Fibroblast of skin of scalp (primary cell): Measurements from ENCODE around the gene CREBRF.
A peak's percentile ranks its signal among the peaks of the same experiment; 100 is the strongest.
"Not testable (repeated sequence)": the region's sequence is repeated elsewhere in the genome, so short reads cannot be mapped to it uniquely, and the experiment has no call there.

Experiments used
- DNase-seq: peaks from one replicate; pipeline ENCODE4 v3.0.0-alpha.2; 2013

The CREBRF gene

GRCh38 chr5:173039188-173039587, 17.0 kb upstream of the CREBRF start:
- DNase-seq = no peak

DNA sequence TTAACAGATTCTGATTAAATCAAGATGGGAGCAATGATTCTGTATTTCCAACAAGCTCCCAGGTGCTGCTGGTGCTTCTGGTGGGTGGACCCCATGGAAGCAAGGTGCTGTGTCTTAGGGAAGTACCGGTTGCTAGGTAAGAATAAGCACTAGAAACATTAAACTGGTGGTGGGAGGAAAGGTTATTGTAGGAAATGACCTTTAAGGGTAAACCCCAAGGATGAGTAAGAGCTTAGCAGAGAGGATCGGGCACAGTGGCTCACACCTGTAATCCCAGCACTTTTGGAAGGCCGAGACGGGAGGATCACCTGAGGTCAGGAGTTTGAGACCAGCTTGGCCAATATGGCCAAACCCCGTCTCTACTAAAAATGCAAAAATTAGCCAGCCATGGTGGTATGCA, 16.2 kb upstream of the CREBRF start:
- DNase-seq = no peak

GRCh38 chr5:173041881-173042762, 14.0 kb upstream of the CREBRF start:
- DNase-seq = no peak

GRCh38 chr5:173042763-173043107, 13.4 kb upstream of the CREBRF start:
- DNase-seq = no peak

DNA sequence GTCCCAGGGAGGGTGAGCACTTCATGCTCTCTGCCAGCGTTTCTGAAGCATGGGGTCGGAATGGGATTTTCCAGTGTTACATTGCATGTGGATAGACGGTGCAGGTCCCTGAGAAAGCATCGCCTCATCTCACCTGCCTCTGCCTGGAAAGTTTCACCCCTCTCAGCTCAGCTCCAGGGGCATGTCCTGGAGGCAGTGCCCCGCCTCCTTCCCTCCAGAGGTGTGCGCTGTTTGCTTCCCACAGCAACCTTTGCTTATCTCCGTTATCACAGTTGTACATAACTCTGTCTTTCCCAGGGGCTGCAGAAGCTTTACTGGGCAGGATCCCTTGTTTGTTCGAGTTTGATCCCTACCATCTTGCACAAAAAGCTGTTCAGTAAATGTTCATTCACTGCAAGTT, 10.7 kb upstream of the CREBRF start:
- no peak for DNase-seq

DNA sequence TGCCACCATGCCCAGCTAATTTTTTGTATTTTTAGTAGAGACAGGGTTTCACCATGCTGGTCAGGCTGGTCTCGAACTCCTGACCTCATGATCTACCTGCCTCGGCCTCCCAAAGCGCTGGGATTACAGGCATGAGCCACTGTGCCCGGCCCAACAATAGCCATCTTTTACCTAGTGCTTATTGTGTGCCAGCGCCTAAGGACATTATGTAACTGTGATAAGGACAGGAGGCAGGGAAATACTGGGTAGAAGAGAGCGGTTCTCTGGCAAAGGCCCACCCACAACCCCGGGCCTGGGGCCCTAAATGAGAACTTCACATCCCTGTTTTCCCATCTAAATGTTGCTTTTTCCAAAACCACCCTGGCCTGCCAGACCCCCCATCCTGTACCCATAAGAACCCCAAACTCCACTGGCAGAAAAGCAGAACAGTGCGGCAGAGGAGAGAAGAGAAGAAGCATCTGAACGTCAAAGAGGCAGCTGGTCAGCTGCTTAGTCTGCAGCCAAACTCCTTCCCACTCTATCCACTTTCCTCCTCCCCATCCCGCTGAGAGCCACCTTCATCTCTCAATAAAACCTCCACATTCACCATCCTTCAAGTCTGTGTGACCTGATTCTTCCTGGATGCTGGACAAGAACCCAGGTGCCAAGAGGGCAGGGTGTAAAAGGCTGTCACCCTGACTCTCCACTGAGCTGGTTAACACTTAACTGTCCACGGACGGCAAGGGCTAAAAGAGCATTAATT, 8.9 kb upstream of the CREBRF start:
- not testable (repeated sequence) for DNase-seq

DNA sequence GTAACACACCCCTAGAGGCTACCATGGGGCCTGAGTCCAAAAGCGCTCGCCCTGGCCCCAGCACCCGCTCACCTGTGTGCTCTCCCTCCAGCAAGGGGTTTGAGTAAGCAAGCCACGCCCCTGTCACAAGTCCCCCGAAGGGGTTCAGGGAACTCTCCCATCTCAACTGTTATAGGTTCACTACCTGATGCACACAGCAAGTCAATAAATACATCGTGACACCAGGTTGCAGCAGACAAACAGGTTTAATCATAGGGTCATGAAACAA, 8.4 kb upstream of the CREBRF start:
- no peak for DNase-seq

DNA sequence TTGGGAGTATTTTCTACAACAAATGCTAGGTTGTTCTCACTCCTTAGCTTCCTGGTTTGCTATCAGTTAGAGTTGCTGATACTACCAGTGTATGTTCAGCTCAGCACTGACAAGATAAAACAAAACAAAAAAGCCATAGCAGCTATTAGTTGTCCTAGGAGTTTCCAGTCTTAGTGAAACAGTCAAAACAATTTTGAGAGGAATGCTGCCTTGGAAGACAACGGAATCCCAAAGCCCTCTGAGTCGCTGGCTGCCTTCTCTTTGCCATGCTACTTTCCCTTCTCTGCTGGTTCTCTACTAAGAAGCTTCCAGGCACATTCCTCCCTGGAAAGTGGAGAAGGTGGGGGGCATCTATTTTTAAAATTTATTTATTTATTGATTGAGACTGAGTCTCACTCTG, 5.4 kb upstream of the CREBRF start:
- DNase-seq = peak; percentile 42

DNA sequence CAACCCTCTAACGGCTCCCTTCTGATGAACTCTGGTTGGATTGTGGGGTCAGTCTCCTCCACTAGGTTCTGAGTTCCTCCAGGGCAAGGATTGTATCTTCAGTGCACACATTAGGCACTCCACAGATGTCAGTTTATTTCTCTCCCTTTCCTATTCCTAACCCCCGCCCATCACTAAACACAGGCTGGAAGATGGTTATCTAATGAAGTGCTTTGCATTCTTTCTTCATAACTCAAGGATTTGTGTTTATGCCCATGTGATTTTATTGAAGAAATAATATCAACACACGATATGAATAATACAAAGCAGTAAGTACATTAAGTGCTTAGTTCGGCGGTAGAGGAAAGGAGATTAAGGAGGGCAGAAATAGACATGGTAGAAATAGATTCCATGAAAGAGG, 4.4 kb upstream of the CREBRF start:
- DNase-seq = peak; percentile 44

- DNase-seq = no peak
Measured at GRCh38 chr5:173053041-173053440, 3.1 kb upstream of the CREBRF start.

GRCh38 chr5:173055042-173055721, 970 bp upstream of the CREBRF start:
- no peak for DNase-seq

- no peak for DNase-seq
Measured at GRCh38 chr5:173055722-173055982, 500 bp upstream of the CREBRF start.

DNA sequence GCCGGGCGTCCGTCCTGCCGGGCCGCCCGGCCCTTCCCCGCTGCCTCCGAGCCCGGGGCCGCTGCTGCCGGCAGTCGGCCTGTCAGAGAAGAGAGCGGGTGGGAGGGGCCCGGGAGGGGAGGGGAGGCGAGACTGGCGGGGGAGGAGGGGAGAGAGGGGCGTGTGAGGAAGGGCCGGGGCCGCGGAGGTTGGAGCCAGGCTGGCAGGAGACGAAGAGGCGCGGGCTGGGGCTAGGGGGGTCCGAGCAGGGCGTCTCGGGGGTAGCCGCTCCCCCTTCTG, 570 bp downstream of the CREBRF start:
- no peak for DNase-seq

DNA sequence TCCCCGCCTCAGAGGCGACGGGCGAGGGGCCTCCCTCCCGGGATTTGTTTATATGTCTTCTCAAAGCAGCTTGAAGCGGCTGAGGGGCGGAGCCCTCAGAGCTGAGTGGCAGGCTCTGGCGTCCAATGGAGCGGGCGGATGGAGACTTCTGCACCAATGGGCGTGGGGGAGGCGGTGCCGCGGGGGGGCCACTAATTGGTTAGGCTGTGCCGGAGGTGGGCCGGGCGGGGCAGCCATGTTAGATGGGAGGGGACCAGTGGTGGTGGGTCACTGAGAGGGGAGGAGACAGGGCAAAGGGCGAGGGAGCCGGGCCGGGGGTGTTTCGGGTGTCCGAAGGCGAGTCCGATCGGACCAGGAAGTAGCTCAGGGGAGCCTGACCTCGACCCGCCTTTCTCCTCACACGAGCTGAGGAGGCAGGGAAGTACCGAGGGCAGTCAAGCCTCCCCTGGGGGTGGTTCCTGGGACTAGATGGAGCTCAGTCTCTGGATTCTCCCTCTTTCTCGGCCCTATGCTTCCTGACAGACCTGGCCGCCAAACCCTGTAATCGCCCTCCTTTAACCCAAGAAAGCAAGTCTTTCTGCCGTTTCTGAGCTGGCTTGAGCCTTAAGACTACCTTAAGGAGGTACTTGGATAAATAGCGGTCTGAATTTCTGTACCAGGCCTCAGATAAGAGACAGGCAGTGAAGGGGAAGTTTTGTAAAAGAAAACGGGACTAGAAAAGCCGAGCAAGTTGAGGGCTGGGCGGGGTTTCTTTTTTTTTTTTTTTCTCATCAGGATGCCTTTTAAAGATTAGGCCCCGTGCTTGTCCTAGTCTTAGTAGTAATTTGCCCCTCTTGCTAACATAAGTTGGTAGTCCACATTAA, 1.1 kb downstream of the CREBRF start:
- DNase-seq = peak; percentile 99

GRCh38 chr5:173062141-173062540, 6.0 kb downstream of the CREBRF start:
- no peak for DNase-seq

DNA sequence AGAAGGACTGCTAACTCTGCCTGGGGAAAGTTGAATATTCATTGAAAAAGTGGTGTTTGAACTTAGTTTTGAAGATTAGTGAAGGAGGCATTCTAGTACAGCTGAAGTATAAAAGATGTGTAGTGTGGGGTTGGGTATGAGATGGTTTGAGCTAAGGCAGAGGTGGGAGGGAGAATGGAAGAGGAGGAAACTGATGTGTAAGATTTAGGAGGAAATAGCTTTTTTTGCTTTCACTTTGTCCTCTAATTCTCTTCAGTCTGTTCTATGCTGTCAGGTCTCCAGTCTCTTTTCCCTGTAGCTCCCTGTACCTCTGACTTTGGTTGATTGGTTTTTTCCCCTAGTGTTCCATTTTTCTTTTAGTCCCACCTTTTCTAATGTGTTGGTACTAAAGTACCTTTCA, 9.0 kb downstream of the CREBRF start:
- no peak for DNase-seq

DNA sequence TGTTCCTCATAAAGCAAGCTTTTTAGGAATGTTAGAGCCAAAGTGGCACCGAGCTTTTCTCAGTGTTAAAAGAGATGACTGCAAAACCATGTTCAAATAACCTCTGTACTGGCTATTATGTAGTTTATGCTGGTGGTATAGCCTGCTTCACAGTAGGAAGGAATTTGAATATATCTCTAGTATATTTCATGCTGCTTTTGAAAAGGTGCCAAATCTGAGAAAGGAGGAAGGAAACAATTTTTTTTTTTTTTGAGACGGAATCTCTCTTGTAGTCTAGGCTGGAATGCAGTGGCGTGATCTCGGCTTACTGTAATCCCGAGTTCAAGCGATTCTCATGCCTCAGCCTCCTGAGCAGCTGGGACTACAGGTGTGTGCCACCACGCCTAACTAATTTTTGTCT, 13.5 kb downstream of the CREBRF start:
- DNase-seq = no peak

DNA sequence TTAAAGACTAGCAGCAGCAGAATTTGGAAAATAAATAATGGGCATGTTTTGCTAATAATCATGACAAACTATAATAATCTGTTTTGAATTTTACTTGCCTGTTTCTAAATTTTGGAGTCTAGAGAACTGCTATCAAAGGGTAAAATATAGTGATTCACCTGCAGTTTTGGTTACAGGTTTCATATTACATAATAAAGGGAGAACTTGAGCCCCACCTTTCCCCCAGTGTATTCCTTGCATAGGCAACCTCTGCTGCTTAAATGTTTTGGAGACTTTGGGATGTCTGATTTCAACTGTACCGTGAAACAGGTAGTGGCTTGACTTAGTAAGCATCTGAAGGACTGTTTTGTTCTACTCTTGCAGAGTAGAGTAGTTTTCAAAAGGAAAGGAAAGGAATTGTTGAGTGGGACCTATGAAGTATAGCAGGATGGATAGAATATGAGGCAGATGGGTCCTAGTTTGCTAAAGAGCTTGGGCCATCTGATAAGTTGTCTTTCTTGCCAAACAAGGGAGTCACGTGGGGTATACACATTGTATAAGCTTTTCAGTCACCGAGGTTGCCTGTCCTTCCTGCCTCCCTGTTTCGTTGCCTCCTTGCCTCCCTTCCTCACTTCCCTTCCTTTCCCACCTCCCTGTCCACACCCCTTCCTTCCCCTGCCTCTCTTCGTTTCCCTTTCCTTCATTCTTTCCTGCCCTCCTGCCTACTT, 19.1 kb downstream of the CREBRF start:
- no peak for DNase-seq

- no peak for DNase-seq
Measured at GRCh38 chr5:173075970-173076369, 19.8 kb downstream of the CREBRF start.

DNA sequence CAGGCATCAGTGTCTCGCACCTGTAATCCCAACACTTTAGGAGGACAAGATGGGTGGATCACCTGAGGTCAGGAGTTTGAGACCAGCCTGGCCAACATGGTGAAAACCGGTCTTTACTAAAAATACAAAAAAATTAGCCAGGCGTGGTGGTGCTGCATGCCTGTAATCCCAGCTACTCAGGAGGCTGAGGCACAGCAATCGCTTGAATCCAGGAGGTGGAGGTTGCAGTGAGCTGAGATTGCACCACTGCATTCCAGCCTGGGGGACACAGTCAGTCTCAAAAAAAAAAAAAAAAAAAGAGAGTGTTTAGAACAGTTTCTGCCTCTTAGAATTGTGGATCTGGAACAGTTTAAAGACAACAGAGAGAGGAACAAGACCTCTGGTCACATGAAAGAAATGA, 20.3 kb downstream of the CREBRF start:
- not testable (repeated sequence) for DNase-seq

DNA sequence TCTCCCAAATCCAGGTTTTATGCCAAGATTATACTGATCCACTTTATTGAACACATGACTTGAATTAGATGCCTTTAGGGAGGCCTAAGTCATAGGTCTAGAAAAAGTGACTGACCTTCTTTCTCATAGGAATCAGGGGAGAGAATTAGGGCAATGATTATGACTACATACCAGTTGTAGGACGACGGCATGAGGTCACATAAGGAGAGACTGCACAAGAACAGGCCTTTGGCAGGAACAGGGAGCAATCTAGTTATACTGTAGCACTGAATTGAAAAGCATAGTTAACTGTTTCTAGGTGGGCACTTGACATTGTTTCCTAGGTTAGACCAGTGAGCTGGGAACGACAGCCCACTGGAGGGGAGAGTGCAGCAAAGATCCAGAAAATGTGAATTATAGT, 22.7 kb downstream of the CREBRF start:
- DNase-seq = no peak

DNA sequence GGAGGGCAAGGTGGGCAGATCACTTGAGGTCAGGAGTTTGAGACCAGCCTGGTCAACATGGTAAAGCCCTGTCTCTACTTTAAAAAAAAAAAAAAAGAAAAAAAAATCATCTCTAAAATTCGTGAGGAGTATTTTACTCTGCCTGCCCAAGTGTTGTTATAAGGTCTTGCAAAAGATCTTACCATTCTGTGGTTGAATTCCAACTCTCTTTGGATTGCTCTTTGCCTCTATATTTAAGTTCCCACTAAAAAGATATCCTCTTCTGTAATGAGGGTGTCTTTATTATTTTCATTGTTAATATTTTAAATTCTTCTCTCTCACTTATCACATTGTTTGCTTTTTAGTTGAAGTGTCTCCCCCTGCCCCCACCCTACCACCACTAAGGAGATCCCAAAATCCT, 33.4 kb downstream of the CREBRF start:
- DNase-seq = peak; percentile 26

GRCh38 chr5:173090639-173091038, 34.5 kb downstream of the CREBRF start:
- DNase-seq = no peak
